ENCODE measurements around the gene LSMEM2. TPM values are rescaled to one million over a fixed set of nuclear protein-coding genes. Genes with fewer than 3 reads are reported as not detected.

LSMEM2 gene
- total and polyA plus RNA-seq, 9 of the 15 experiments (the other 6 are each of a cell fraction or from before 2014, with no cell fraction given): not detected

DNA sequence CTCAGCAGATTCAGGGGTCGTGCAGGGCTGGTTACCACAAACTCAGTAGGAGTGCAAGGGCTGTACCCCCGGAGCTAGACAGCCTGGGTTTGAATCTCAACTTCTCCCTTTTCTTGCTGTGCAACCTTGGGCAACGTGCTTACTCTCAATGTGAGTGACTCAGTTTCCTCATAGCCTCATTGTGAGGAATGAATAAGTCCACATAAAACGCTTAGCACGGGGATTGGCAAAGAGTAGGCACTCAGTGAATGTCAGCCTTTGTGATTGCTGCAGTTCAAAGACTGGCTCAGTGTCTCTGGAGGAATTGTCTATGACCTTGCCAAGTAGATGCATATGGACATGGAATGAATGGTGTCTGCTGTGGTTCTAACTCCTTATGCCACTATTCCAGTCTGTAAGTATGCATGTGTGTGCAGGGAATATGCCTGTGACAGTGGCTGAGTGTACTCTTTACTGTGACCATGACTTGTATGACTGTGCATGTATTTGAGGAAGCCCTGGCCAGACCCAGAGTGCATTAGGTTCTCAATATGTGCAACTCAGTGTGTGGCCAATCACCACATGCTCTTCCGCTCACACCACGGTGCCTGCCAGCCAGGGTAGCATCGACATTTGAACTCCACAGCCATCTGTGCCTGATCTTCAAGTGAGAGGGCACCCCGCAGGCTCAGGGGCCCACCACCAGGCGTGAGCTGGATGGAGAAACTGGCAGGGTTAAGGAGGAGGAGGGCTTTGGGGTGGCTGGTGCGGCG is 21.2 kb downstream of the LSMEM2 start (continued):
- TF ChIP-seq, protein P1, sequence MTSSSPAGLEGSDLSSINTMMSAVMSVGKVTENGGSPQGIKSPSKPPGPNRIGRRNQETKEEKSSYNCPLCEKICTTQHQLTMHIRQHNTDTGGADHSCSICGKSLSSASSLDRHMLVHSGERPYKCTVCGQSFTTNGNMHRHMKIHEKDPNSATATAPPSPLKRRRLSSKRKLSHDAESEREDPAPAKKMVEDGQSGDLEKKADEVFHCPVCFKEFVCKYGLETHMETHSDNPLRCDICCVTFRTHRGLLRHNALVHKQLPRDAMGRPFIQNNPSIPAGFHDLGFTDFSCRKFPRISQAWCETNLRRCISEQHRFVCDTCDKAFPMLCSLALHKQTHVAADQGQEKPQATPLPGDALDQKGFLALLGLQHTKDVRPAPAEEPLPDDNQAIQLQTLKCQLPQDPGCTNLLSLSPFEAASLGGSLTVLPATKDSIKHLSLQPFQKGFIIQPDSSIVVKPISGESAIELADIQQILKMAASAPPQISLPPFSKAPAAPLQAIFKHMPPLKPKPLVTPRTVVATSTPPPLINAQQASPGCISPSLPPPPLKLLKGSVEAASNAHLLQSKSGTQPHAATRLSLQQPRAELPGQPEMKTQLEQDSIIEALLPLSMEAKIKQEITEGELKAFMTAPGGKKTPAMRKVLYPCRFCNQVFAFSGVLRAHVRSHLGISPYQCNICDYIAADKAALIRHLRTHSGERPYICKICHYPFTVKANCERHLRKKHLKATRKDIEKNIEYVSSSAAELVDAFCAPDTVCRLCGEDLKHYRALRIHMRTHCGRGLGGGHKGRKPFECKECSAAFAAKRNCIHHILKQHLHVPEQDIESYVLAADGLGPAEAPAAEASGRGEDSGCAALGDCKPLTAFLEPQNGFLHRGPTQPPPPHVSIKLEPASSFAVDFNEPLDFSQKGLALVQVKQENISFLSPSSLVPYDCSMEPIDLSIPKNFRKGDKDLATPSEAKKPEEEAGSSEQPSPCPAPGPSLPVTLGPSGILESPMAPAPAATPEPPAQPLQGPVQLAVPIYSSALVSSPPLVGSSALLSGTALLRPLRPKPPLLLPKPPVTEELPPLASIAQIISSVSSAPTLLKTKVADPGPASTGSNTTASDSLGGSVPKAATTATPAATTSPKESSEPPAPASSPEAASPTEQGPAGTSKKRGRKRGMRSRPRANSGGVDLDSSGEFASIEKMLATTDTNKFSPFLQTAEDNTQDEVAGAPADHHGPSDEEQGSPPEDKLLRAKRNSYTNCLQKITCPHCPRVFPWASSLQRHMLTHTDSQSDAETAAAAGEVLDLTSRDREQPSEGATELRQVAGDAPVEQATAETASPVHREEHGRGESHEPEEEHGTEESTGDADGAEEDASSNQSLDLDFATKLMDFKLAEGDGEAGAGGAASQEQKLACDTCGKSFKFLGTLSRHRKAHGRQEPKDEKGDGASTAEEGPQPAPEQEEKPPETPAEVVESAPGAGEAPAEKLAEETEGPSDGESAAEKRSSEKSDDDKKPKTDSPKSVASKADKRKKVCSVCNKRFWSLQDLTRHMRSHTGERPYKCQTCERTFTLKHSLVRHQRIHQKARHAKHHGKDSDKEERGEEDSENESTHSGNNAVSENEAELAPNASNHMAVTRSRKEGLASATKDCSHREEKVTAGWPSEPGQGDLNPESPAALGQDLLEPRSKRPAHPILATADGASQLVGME (CRISPR knock-in tag; IDR thresholded peaks at IDR 0.05): no peak
- no peak for TF ChIP-seq TCF3 (CRISPR knock-in tag; IDR thresholded peaks at IDR 0.05)
- no peak for TF ChIP-seq RBM39 (optimal IDR thresholded peaks at IDR 0.05; ENCODE audit: low read depth, low read length)
- TF ChIP-seq, protein P2, sequence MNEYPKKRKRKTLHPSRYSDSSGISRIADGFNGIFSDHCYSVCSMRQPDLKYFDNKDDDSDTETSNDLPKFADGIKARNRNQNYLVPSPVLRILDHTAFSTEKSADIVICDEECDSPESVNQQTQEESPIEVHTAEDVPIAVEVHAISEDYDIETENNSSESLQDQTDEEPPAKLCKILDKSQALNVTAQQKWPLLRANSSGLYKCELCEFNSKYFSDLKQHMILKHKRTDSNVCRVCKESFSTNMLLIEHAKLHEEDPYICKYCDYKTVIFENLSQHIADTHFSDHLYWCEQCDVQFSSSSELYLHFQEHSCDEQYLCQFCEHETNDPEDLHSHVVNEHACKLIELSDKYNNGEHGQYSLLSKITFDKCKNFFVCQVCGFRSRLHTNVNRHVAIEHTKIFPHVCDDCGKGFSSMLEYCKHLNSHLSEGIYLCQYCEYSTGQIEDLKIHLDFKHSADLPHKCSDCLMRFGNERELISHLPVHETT (CRISPR knock-in tag; conservative IDR thresholded peaks at IDR 0.05 in 1 of 2, IDR thresholded peaks at IDR 0.05 in 1 of 2): no peak
- 0 out of 4 replicates have a peak, but pooled peaks of 1 of the 2 experiments have one; percentile 25 for TF ChIP-seq NONO (IDR thresholded peaks at IDR 0.05; ENCODE audit: low read depth in 2 of 2, low read length in 1 of 2)
- TF ChIP-seq ZNF121 (CRISPR knock-in tag; conservative IDR thresholded peaks at IDR 0.05): no peak
- no peak for TF ChIP-seq BRCA1 (IDR thresholded peaks at IDR 0.05)
- no peak for TF ChIP-seq BRCA1 (CRISPR knock-in tag; IDR thresholded peaks at IDR 0.05)
- no peak for TF ChIP-seq HLTF (IDR thresholded peaks at IDR 0.05)
- TF ChIP-seq, protein P3, sequence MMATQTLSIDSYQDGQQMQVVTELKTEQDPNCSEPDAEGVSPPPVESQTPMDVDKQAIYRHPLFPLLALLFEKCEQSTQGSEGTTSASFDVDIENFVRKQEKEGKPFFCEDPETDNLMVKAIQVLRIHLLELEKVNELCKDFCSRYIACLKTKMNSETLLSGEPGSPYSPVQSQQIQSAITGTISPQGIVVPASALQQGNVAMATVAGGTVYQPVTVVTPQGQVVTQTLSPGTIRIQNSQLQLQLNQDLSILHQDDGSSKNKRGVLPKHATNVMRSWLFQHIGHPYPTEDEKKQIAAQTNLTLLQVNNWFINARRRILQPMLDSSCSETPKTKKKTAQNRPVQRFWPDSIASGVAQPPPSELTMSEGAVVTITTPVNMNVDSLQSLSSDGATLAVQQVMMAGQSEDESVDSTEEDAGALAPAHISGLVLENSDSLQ (IDR thresholded peaks at IDR 0.05): no peak
- no peak for TF ChIP-seq ZNF311 (CRISPR knock-in tag; IDR thresholded peaks at IDR 0.05)
- no peak for TF ChIP-seq HMGN3 (IDR thresholded peaks at IDR 0.05; ENCODE audit: borderline replicate concordance, extremely low read depth, insufficient read length, low read depth, low read length)
- TF ChIP-seq ZC3H8 (IDR thresholded peaks at IDR 0.05): no peak
- TF ChIP-seq, protein P4, sequence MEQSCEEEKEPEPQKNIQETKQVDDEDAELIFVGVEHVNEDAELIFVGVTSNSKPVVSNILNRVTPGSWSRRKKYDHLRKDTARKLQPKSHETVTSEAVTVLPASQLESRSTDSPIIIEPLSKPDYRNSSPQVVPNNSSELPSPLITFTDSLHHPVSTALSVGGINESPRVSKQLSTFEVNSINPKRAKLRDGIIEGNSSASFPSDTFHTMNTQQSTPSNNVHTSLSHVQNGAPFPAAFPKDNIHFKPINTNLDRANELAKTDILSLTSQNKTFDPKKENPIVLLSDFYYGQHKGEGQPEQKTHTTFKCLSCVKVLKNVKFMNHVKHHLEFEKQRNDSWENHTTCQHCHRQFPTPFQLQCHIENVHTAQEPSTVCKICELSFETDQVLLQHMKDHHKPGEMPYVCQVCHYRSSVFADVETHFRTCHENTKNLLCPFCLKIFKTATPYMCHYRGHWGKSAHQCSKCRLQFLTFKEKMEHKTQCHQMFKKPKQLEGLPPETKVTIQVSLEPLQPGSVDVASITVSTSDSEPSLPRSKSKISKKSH (CRISPR knock-in tag; IDR thresholded peaks at IDR 0.05): no peak
- TF ChIP-seq ZNF707 (CRISPR knock-in tag; conservative IDR thresholded peaks at IDR 0.05): no peak
